ENCODE results near the gene ZEB1. TPM values are rescaled to one million over a fixed set of nuclear protein-coding genes. Genes with fewer than 3 reads are reported as not detected.

Gene ZEB1
- polyA plus RNA-seq, 1 donor from 2014 or later: 18.0 TPM

GRCh38 chr10:31347705-31348104 lies 28.7 kb downstream of the ZEB1 start:
- H3K9me2 ChIP-seq (ENCODE audit: insufficient read depth, low read length): no peaks in the 10 kb centered on the region
- H4K20me1 ChIP-seq (ENCODE audit: insufficient read depth): no peaks in the 10 kb centered on the region
- peaks cover 99% of the 10 kb centered on the region for H3K79me2 ChIP-seq (replicated peaks; ENCODE audit: insufficient read depth, low read length)
- TF ChIP-seq TAF1 (IDR thresholded peaks at IDR 0.05; ENCODE audit: low read depth) (no peak), MXI1 (conservative IDR thresholded peaks at IDR 0.05; ENCODE audit: poor library complexity, severe bottlenecking) (no peak), EP300 (conservative IDR thresholded peaks at IDR 0.05; ENCODE audit: poor library complexity, severe bottlenecking) (no peak), RAD21 (conservative IDR thresholded peaks at IDR 0.05) (no peak), EZH2 (IDR thresholded peaks at IDR 0.05; ENCODE audit: borderline replicate concordance, insufficient read depth, low read length, poor library complexity, severe bottlenecking) (no peak), REST (IDR thresholded peaks at IDR 0.05; ENCODE audit: borderline replicate concordance) (no peak), POLR2AphosphoS5 (IDR thresholded peaks at IDR 0.05) (no peak), SMC3 (conservative IDR thresholded peaks at IDR 0.05; ENCODE audit: poor library complexity) (no peak)
- TF ChIP-seq, protein P1, sequence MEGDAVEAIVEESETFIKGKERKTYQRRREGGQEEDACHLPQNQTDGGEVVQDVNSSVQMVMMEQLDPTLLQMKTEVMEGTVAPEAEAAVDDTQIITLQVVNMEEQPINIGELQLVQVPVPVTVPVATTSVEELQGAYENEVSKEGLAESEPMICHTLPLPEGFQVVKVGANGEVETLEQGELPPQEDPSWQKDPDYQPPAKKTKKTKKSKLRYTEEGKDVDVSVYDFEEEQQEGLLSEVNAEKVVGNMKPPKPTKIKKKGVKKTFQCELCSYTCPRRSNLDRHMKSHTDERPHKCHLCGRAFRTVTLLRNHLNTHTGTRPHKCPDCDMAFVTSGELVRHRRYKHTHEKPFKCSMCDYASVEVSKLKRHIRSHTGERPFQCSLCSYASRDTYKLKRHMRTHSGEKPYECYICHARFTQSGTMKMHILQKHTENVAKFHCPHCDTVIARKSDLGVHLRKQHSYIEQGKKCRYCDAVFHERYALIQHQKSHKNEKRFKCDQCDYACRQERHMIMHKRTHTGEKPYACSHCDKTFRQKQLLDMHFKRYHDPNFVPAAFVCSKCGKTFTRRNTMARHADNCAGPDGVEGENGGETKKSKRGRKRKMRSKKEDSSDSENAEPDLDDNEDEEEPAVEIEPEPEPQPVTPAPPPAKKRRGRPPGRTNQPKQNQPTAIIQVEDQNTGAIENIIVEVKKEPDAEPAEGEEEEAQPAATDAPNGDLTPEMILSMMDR (IDR thresholded peaks at IDR 0.05; ENCODE audit: poor library complexity, severe bottlenecking): no peak
- no peak overlapping the region for H3K27ac ChIP-seq (ENCODE audit: low read length)
- no peak overlapping the region for H2AFZ ChIP-seq (ENCODE audit: low read depth, low read length)
- no peak overlapping the region for H3K4me3 ChIP-seq (ENCODE audit: low read length)
- H3F3A ChIP-seq (ENCODE audit: insufficient read depth, low read length, poor library complexity, severe bottlenecking): no peaks in the 10 kb centered on the region
- H3K27me3 ChIP-seq (ENCODE audit: insufficient read depth, low read depth, low read length): no peaks in the 10 kb centered on the region
- H3K4me2 ChIP-seq (ENCODE audit: low read length): no peak overlapping the region
- H3K9ac ChIP-seq (ENCODE audit: low read length): no peak overlapping the region
- no peaks in the 10 kb centered on the region for H3K36me3 ChIP-seq (ENCODE audit: insufficient read depth, low read length)
- no peaks in the 10 kb centered on the region for H3K9me3 ChIP-seq (ENCODE audit: low read length)

DNA sequence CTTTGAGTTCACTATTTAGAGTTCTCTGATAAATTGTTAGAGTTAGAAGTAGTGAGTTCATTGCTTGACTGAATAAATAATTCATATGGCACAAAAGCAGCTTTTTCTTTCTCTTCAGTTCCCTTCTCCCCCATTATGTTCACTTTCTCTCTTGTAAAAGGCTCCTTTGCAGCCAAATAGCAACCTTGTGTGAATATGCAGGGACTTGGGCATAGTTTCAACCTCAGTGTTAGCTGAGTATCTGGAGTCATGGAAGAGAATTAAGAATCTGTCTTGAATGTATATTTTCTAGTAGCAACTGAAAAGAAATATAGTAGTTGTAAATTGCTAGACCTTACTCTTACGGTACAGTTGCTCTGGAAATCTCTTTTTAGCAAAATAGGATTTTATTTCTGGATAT lies 31.9 kb downstream of the ZEB1 start:
- H3K4me2 ChIP-seq (ENCODE audit: low read length): no peak overlapping the region

More for the DNA sequence above, 31.9 kb downstream of the ZEB1 start:
- Histone ChIP-seq H3K9ac (ENCODE audit: low read length) (no peak overlapping the region), H2AFZ (ENCODE audit: low read depth, low read length) (no peak overlapping the region), H4K20me1 (ENCODE audit: insufficient read depth) (no peaks in the 10 kb centered on the region), H3K79me2 (replicated peaks; ENCODE audit: insufficient read depth, low read length) (peaks cover 100% of the 10 kb centered on the region), H3F3A (ENCODE audit: insufficient read depth, low read length, poor library complexity, severe bottlenecking) (no peaks in the 10 kb centered on the region), H3K4me3 (ENCODE audit: low read length) (no peak overlapping the region), H3K27ac (ENCODE audit: low read length) (no peak overlapping the region), H3K9me3 (ENCODE audit: low read length) (no peaks in the 10 kb centered on the region), H3K27me3 (ENCODE audit: insufficient read depth, low read depth, low read length) (no peaks in the 10 kb centered on the region), H3K36me3 (ENCODE audit: insufficient read depth, low read length) (no peaks in the 10 kb centered on the region), H3K9me2 (ENCODE audit: insufficient read depth, low read length) (no peaks in the 10 kb centered on the region)
- no peak for TF ChIP-seq SMC3 (conservative IDR thresholded peaks at IDR 0.05; ENCODE audit: poor library complexity)
- no peak for TF ChIP-seq POLR2AphosphoS5 (IDR thresholded peaks at IDR 0.05)
- TF ChIP-seq REST (IDR thresholded peaks at IDR 0.05; ENCODE audit: borderline replicate concordance): no peak
- TF ChIP-seq, protein P1 (IDR thresholded peaks at IDR 0.05; ENCODE audit: poor library complexity, severe bottlenecking): no peak
- no peak for TF ChIP-seq RAD21 (conservative IDR thresholded peaks at IDR 0.05)
- TF ChIP-seq EZH2 (IDR thresholded peaks at IDR 0.05; ENCODE audit: borderline replicate concordance, insufficient read depth, low read length, poor library complexity, severe bottlenecking): no peak
- no peak for TF ChIP-seq EP300 (conservative IDR thresholded peaks at IDR 0.05; ENCODE audit: poor library complexity, severe bottlenecking)
- no peak for TF ChIP-seq MXI1 (conservative IDR thresholded peaks at IDR 0.05; ENCODE audit: poor library complexity, severe bottlenecking)
- no peak for TF ChIP-seq TAF1 (IDR thresholded peaks at IDR 0.05; ENCODE audit: low read depth)

All from neural cell (in vitro differentiated cells).